Skeletal muscle satellite cell (primary cell): ENCODE measurements around the gene CALU. TPM values are rescaled to one million over a fixed set of nuclear protein-coding genes. Genes with fewer than 3 reads are reported as not detected.

Source experiments
- H3K27me3 ChIP-seq: 2 replicates; pipeline ENCODE4 v1.7.0; 2013; ENCODE audit warnings: low read length; ENCODE audit not compliant: control insufficient read depth, insufficient read depth
- H3K36me3 ChIP-seq: 2 replicates; pipeline ENCODE4 v1.7.0; 2013; ENCODE audit warnings: mild to moderate bottlenecking, control low read depth, low read length; ENCODE audit not compliant: insufficient read depth
- H3K4me1 ChIP-seq: 2 replicates; pipeline ENCODE4 v1.7.0; 2013; ENCODE audit warnings: low read length; ENCODE audit not compliant: control insufficient read depth, insufficient read depth
- H3K4me2 ChIP-seq: 2 replicates; pipeline ENCODE4 v1.7.0; 2013; ENCODE audit warnings: mild to moderate bottlenecking, low read length
- H3K4me3 ChIP-seq: 2 replicates; pipeline ENCODE4 v1.7.0; 2013; ENCODE audit warnings: low read length
- H3K9ac ChIP-seq: 2 replicates; pipeline ENCODE4 v1.7.0; 2013; ENCODE audit warnings: mild to moderate bottlenecking, low read depth, low read length, moderate library complexity
- H3K9me3 ChIP-seq: replicated peaks from 2 replicates; pipeline ENCODE4 v1.7.0; 2013; ENCODE audit warnings: mild to moderate bottlenecking, control low read depth, low read length
- total RNA-seq: library from RNA; depleted of rRNA; stranded (reverse); fragments of >200 nt; gene quantifications from 2 replicates; pipeline ENCODE4 v1.2.3, GENCODE V29; 2012; rRNA removed

CALU gene
- 536 and 648 TPM in 2 replicates for total RNA-seq

DNA sequence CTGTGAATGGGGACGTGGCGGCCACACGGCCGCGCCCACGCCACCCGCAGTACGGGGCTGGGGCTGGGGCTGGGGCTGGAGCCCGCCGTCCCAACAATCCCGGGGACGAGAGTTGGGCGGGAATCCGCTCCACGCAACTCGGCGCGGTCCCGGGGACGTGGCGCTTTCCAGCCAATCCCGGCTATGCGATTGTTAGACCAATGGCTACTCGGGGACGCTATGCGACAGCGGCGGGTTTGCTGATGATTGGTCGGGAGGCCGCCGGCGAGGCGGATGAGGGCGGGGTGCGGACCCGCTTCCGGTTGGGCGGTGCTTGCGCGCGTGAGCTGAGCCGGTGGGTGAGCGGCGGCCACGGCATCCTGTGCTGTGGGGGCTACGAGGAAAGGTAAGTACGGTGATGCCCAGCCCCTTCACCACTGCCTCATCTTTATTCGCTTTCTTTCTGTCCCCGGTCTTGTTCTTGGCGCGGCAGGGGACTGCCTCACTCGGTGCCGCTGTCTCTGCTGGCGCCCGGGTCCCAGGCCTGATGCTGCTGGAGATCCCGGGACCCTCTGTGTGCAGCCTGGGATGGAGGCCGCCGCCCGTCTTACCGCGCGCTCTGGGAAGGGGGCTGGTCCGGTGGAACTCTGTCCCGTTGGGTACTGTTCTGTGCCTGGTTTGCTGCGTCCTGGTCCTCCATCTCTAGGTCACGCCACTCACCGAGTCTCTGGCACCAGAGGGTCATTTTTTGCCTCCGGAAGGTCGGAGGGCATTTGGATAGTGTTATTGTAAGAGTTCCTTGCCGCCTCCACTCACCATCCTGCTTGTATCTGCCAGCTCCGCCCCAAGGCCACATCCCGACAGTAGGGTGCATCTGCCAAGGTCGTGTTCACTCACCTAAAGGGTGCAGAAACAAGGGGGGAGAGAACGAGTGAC is at the start of gene CALU:
CALU (plus strand) TSS at position 312 of the 915 bp plus-strand sequence. CDS start 9,225 bp downstream, outside the sequence.
- Histone ChIP-seq H3K4me2 (peak within 1 kb of the TSS; percentile 93), H3K9ac (peak within 1 kb of the TSS; percentile 99), H3K36me3 (peaks cover 11% of the 10 kb centered on the region), H3K9me3 (no peaks in the 10 kb centered on the region), H3K27me3 (no peaks in the 10 kb centered on the region), H3K4me3 (peak within 1 kb of the TSS; percentile 98), H3K4me1 (peaks cover 45% of the 10 kb centered on the region)

DNA sequence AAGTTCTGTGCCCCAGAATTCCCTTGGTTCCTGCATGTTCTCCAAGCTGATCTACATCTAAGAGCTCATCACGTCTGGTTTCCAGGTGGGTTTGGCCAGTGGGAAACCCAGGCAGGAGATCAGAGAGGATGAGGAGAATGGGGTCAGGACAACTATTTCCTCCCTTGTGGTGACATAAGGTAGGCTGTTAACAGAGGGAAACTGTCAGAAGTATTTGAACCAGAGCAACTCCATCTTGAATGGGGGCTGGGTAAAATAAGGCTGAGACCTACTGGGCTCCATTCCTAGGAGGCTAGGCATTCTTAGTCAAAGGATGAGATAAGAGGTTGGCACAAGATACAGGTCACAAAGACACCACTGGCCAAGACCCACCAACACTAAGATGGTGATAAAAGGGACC is 47.9 kb upstream of the CALU start:
- Histone ChIP-seq H3K36me3 (peaks cover 8% of the 10 kb centered on the region), H3K9ac (no peak overlapping the region), H3K4me2 (no peak overlapping the region), H3K27me3 (no peaks in the 10 kb centered on the region), H3K4me3 (no peak overlapping the region), H3K4me1 (no peaks in the 10 kb centered on the region), H3K9me3 (no peaks in the 10 kb centered on the region)

DNA sequence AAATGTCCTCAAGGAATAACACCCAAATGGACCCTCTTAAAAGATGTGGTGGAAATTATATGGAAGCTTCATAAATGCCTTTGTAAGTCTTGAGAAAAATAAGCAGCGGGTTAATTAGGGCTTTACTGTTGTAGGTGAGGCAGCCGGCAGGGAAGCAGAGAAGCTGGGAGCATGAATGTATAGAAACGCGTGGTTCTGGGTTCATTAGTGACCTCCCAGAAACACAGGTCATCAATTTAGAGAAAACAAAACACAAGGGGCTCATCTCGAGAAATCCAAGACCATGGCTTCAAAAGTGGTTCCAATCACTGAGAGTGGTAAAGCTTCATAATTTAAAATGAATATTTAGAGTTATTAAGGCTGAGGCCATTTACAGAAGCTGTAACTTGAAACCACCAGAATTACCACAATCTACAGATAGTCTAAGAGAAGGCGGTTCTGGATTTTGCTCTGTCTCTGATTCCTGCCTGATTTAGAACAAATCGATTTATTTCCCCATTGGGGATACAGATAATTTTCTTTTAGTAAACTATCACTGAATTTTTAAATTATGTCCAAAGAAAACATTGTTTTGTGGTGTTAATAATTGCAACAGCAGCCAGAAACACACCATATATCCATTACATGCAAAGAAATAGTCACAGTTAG is 46.4 kb upstream of the CALU start:
- Histone ChIP-seq H3K4me3 (no peak overlapping the region), H3K9me3 (no peaks in the 10 kb centered on the region), H3K4me2 (no peak overlapping the region), H3K9ac (no peak overlapping the region), H3K4me1 (peaks cover 6% of the 10 kb centered on the region), H3K27me3 (peaks cover 2% of the 10 kb centered on the region), H3K36me3 (peaks cover 2% of the 10 kb centered on the region)

DNA sequence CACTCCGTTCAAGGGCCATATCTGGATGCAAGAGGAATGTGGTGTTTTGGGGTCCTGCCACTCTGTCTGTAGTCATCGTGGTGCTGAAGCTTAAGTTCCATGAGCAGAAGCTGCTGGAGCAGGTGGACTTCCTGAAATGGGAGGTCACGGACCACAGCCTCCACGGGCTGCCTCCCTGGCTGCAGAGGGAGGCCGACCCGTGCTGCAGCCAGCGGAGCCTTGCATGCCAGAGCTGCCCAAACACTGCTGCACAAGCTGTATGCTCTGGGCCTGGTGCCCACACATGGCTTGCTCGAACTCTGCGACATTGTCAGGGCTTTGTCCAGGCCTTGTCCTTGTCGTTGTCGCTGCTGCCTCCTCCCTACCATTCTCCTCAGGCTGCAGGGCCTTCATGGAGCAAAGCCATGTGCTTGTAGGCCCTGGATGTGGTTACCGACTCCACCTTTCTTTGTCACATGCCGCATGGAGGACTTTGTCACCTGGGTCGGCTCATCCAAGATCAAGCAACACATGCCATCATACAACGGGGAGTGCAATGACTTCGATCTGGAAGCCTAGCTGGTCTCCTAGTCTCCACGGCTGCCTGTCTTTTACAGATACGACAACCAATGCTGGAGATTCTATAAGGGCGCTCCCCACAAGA is 45.7 kb upstream of the CALU start:
- H3K4me3 ChIP-seq: no peak overlapping the region
- H3K27me3 ChIP-seq: peaks cover 10% of the 10 kb centered on the region

DNA sequence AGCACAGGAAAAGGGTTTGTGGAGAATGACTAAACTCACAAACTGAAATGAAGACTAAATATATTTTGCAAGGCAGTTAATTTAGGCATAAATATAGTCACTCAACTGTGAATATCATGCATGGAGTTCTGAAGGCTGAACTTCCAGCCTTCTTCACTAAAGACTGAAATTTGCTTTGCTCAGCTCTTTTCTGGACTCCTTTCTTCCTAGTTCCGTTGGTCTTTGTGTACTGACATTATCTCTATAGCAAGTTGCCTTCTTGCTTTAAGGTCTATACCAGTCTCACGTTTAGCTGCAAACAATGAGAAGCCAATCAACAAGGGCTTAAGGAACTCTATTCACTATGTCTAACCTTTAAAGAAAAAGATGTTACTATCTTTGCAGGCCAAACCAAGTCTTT is 44.4 kb upstream of the CALU start:
- H3K4me1 ChIP-seq: peaks cover 6% of the 10 kb centered on the region
- H3K4me2 ChIP-seq: no peak overlapping the region
- H3K9me3 ChIP-seq: no peaks in the 10 kb centered on the region
- H3K27me3 ChIP-seq: peaks cover 10% of the 10 kb centered on the region
- H3K36me3 ChIP-seq: no peaks in the 10 kb centered on the region
- no peak overlapping the region for H3K9ac ChIP-seq
- no peak overlapping the region for H3K4me3 ChIP-seq

More for the DNA sequence above, 45.7 kb upstream of the CALU start:
- Histone ChIP-seq H3K4me2 (no peak overlapping the region), H3K9ac (no peak overlapping the region), H3K36me3 (no peaks in the 10 kb centered on the region), H3K9me3 (no peaks in the 10 kb centered on the region), H3K4me1 (peaks cover 6% of the 10 kb centered on the region)

DNA sequence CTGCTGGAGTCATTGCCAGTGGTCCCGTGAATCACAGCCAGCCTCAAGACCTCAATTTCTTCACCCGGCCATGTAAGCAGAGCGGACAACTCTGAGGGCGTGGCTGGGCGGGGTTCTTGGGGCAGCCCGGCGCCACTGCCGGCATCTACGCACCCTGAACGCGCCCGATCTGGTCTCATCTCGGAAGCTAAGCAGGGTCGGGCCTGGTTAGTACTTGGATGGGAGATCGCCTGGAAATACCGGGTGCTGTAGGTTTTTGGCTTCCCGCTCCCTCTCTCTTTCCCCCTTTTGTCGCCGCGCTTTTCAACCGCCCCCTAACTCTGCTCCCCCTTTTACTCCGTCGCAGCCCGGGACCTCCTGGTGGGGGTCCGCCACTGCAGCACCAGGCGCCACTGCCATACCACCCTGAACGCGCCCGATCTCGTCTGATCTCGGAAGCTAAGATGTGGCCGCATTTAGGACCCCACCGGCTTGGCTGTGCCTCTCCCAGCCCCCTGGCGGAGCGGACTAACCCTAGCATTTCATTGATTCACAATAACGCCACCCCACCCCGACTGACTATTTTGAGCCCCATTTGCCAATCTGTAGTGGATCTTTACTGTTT is 41.8 kb upstream of the CALU start:
- Histone ChIP-seq H3K4me2 (peak overlapping the region; percentile 81), H3K4me3 (peak overlapping the region; percentile 67), H3K9ac (peak overlapping the region; percentile 64), H3K27me3 (peaks cover 10% of the 10 kb centered on the region), H3K36me3 (no peaks in the 10 kb centered on the region), H3K4me1 (peaks cover 6% of the 10 kb centered on the region), H3K9me3 (no peaks in the 10 kb centered on the region)

DNA sequence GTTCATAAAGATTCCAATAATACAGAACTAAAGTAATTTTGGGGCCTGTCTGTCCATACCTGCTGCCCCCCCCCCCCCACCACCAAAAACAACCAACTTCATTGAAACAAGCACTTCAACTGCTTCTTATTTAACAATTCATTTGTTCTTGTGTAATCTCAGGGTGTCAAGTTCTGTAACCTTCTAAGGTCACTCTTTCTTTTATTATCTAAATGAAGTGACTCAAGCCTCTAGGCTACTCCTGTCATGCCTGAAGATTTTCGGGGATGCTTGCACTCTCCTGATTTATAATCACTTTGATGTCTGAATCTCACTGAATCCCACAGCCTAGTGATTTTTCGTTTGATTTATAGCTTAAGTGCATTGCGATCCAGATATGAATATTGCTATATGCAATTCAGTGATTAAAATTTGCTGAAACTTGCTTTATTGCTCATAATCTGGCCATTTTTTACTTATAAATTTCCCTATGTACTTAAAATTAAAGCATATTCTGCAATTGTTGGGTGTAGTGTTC is 39.9 kb upstream of the CALU start:
- no peaks in the 10 kb centered on the region for H3K9me3 ChIP-seq
- no peak overlapping the region for H3K4me2 ChIP-seq
- H3K4me3 ChIP-seq: no peak overlapping the region
- H3K36me3 ChIP-seq: no peaks in the 10 kb centered on the region
- no peak overlapping the region for H3K9ac ChIP-seq
- peaks cover 10% of the 10 kb centered on the region for H3K27me3 ChIP-seq
- H3K4me1 ChIP-seq: peaks cover 6% of the 10 kb centered on the region

DNA sequence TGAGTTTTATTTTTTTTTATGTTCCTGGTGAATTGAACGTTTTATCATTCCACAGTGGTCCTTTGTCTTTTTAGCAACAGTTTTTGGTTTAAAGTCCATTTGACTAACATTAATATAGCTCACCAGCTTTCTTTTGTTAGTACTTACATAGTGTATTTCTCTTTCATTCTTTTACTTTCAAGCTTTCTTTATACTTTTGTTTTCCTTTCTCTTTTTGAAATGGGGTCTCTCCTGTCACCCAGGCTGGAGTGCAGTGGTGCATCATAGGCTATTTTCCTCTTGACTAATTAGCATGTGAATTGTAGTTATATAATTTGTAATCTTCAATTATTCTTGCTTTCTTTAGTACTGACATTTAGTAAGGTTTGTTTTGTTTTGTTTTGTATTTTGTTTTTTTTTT is 39.3 kb upstream of the CALU start:
- Histone ChIP-seq H3K4me1 (peaks cover 6% of the 10 kb centered on the region), H3K27me3 (peaks cover 13% of the 10 kb centered on the region), H3K36me3 (no peaks in the 10 kb centered on the region), H3K4me2 (no peak overlapping the region), H3K4me3 (no peak overlapping the region), H3K9ac (no peak overlapping the region), H3K9me3 (no peaks in the 10 kb centered on the region)

DNA sequence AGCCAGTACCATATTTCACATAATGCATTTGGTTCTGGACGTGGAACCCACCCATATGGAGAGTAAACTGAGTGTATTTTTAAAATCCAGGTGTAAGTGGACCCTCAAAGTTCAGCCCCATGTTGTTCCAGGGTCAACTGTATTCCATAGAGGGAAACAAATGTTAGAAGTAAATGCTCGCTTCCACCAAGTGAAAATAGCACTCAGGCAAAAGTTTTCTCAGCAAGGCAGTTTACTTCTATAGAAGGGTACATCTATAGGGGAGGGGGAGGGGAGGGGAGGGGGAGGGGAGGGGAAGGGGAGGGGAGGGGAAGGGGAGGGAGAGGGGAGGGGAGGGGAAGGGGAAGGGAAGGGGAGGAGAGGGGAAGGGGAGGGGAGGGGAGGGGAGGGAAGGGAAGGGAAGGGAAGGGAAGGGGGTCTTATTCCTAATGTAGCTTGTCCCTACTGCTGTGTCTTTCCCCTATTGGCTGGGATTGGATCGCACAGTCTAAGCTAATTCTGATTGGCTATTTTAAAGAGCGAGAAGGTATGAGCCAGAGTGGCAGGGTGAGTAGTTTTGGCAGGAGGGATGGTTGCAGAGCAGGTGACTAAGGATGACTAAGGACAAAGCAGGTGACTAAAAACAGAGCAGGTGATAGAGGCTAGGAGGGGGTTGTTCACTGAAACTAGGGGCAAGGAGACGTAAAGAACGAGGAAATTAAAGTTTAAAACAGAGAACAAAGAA is 37.9 kb upstream of the CALU start:
- peaks cover 6% of the 10 kb centered on the region for H3K4me1 ChIP-seq
- no peak overlapping the region for H3K9ac ChIP-seq
- H3K36me3 ChIP-seq: no peaks in the 10 kb centered on the region
- no peak overlapping the region for H3K4me2 ChIP-seq
- peaks cover 17% of the 10 kb centered on the region for H3K27me3 ChIP-seq
- no peak overlapping the region for H3K4me3 ChIP-seq
- H3K9me3 ChIP-seq: no peaks in the 10 kb centered on the region

DNA sequence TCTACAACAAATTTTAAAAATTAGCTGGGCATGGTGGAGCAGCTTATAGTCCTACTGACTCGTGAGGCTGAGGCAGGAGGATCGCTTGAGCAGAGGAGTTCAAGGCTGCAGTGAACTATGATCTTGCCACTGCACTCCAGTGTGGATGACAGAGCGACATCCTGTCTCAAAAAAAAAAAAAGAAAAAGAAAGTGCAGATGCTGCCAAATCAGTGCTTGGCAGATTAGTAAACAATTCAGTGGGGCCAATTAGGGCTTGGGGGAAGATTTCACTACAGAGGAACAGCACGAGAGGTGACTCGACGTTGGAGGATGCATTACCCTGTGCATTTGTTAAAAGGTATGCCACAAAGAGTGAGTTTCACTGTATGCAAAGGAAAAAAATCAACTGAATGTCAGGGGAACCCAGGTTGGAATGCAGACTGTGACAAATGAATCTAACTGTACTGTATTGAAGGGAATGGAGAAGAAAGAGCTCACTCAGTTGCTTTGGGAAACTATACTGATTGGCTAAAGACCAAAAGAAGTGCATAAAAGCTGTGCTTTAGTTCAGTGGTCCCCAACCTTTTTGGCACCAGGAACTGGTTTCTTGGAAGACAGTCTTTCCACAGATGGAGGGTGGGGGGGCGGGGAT is 35.4 kb upstream of the CALU start:
- Histone ChIP-seq H3K36me3 (no peaks in the 10 kb centered on the region), H3K4me2 (no peak overlapping the region), H3K9me3 (no peaks in the 10 kb centered on the region), H3K27me3 (peaks cover 7% of the 10 kb centered on the region), H3K9ac (no peak overlapping the region), H3K4me1 (no peaks in the 10 kb centered on the region), H3K4me3 (no peak overlapping the region)
